Activated CD4-positive, alpha-beta memory T cell treated with anti-CD3 and anti-CD28 coated beads for 36 hours (primary cell): ENCODE measurements around the gene SUSD2. TPM values are rescaled to one million over a fixed set of nuclear protein-coding genes. Genes with fewer than 3 reads are reported as not detected.
"Not testable (repeated sequence)": the region's sequence is repeated elsewhere in the genome, so short reads cannot be mapped to it uniquely, and the experiment has no call there.

ENCODE experiments used
- CTCF ChIA-PET: fragments of 350-600 bp; sonication (Branson Sonifier 250); formaldehyde crosslinking; loops from one replicate; lab custom pipeline; 2021; ENCODE audit warnings: antibody characterized with exemption, inconsistent platforms; lab: Charles Lee
- POLR2A ChIA-PET: fragments of 350-600 bp; sonication (Branson Sonifier 250); formaldehyde crosslinking; loops from one replicate; lab custom pipeline; 2021; ENCODE audit warnings: antibody characterized with exemption; lab: Charles Lee
- DNase-seq: peaks from one replicate; pipeline ENCODE4 v3.0.0-alpha.2; 2020
- H3K27ac Mint-ChIP-seq: one replicate; pipeline ENCODE4 v1.8.0; 2021; ENCODE audit warnings: mixed read lengths
- H3K27me3 Mint-ChIP-seq: one replicate; pipeline ENCODE4 v1.8.0; 2021; ENCODE audit warnings: mixed read lengths
- H3K36me3 Mint-ChIP-seq: one replicate; pipeline ENCODE4 v1.8.0; 2021; ENCODE audit warnings: mixed read lengths
- H3K4me1 Mint-ChIP-seq: one replicate; pipeline ENCODE4 v1.8.0; 2021; ENCODE audit warnings: low read depth, mixed read lengths
- H3K4me3 Mint-ChIP-seq: one replicate; pipeline ENCODE4 v1.8.0; 2021; ENCODE audit warnings: mild to moderate bottlenecking, mixed read lengths
- H3K9me3 Mint-ChIP-seq: one replicate; pipeline ENCODE4 v1.8.0; 2021; ENCODE audit warnings: mixed read lengths
- intact Hi-C: fragments of 100-400 bp; cut with micrococcal nuclease; formaldehyde crosslinking; loops from one replicate; pipeline ENCODE4 v1.15.1; 2023
- total RNA-seq, 2 experiments: library from RNA; stranded (reverse); gene quantifications; one replicate each; pipeline ENCODE4 v1.2.3, GENCODE V29; 2021

Gene SUSD2
- total RNA-seq, 2 experiments from 2014 or later: 0.19 to 0.22 TPM

- CTCF ChIA-PET: interaction anchor here (0.6 kb wide), 1 partner anchor 12 kb away, joined by 4 read pairs; no protein-coding TSS in a partner anchor
- H3K27me3 Mint-ChIP-seq, H3K27ac Mint-ChIP-seq, DNase-seq, H3K9me3 Mint-ChIP-seq, POLR2A ChIA-PET, H3K4me3 Mint-ChIP-seq, H3K36me3 Mint-ChIP-seq, intact Hi-C loops: not testable (repeated sequence)
- peaks cover 18% of the 10 kb centered on the region for H3K4me1 Mint-ChIP-seq
Observed at GRCh38 chr22:24211716-24212115, 30.4 kb downstream of the SUSD2 start.

DNA sequence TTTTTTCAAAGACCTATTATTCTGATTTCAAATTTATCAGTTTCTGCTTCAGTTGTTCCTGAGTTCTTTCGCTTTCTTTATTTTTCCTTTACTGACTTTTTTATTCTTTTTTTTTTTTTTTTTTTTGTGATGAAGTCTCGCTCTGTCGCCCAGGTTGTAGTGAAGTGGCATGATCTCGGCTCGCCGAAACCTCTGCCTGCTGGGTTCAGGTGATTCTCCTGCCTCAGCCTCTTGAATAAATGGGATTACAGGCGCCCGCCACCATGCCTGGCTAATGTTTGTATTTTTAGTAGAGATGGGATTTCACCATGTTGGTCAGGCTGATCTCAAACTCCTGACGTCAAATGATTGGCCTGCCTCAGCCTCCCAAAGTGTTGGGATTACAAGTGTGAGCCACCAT lies 31.8 kb downstream of the SUSD2 start:
- H3K4me1 Mint-ChIP-seq, POLR2A ChIA-PET, intact Hi-C loops, H3K27me3 Mint-ChIP-seq, DNase-seq, H3K27ac Mint-ChIP-seq, CTCF ChIA-PET, H3K36me3 Mint-ChIP-seq, H3K9me3 Mint-ChIP-seq, H3K4me3 Mint-ChIP-seq: not testable (repeated sequence)

- no peak overlapping the region for H3K4me3 Mint-ChIP-seq
Observed at GRCh38 chr22:24214467-24215285, 33.4 kb downstream of the SUSD2 start.

DNA sequence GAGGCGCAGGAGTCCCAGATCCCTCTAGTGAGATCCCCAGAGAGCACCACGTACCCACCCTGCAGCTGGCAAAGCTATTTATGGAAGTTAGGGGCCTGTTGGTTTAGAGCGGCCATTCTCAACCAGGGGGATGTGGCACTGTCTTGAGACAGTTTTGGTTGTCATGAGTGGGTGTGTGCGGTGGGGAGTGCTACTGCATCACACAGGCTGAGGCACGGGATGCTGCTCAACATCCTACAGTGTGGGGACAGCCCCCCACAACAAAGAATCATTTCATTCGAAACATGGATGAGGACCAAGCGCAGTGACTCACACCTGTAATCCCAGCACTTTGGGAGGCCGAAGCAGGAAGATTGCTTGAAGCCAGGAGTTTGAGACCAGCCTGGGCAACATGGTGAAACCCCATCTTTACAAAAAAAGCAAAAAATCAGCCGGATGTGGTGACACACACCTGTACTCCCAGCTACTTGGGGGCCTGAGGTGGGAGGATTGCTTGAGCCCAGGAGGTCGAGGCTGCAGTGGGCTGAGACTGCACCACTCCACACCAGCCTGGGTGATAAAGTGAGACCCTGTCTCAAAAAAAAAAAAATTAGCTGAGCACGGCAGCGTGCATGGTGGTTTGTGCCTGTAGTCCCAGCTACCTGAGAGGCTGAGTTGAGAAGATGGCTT lies 35.4 kb downstream of the SUSD2 start:
- ChIA-PET CTCF (interaction anchor here (1.0 to 3.7 kb wide), 2 partner anchors 14 to 42 kb away, joined by 3 to 15 read pairs; no protein-coding TSS in a partner anchor), POLR2A (no interaction called here)
- H3K4me3 Mint-ChIP-seq: no peak overlapping the region
- H3K27ac Mint-ChIP-seq: no peak overlapping the region
- no peaks in the 10 kb centered on the region for H3K27me3 Mint-ChIP-seq
- H3K4me1 Mint-ChIP-seq: no peaks in the 10 kb centered on the region
- H3K9me3 Mint-ChIP-seq: no peaks in the 10 kb centered on the region
- no peaks in the 10 kb centered on the region for H3K36me3 Mint-ChIP-seq
- intact Hi-C loops: no loop called here
- peak; percentile 12 for DNase-seq

More at GRCh38 chr22:24214467-24215285, 33.4 kb downstream of the SUSD2 start:
- Mint-ChIP-seq H3K4me1 (no peaks in the 10 kb centered on the region), H3K27ac (no peak overlapping the region), H3K36me3 (no peaks in the 10 kb centered on the region), H3K9me3 (no peaks in the 10 kb centered on the region), H3K27me3 (no peaks in the 10 kb centered on the region)
- intact Hi-C loops: no loop called here
- no peak for DNase-seq
- POLR2A ChIA-PET: no interaction called here
- CTCF ChIA-PET: interaction anchor here (3.7 kb wide), 1 partner anchor 16 kb away, joined by 15 read pairs; no protein-coding TSS in a partner anchor

DNA sequence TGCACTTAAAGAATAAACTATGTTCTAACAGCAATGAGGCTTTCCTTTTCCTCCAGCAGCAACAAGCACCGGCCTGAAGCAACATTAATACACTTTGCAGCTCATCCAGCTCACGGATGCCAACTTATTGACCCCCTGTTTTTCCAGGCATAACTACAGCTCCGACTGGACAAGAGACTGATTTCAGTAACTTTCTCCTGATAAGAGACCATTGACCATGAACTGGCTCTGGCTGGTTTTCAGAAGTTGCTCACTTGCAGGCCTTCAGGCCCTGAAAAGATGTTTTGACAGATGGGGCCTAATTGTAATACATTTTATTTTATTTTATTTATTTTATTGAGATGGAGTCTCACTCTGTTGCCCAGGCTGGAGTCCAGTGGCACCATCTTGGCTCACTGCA lies 36.1 kb downstream of the SUSD2 start:
- ChIA-PET CTCF (interaction anchor here (3.7 kb wide), 1 partner anchor 14 kb away, joined by 15 read pairs; no protein-coding TSS in a partner anchor), POLR2A (no interaction called here)
- Mint-ChIP-seq H3K9me3 (no peaks in the 10 kb centered on the region), H3K4me3 (no peak overlapping the region), H3K27ac (no peak overlapping the region), H3K36me3 (no peaks in the 10 kb centered on the region), H3K27me3 (no peaks in the 10 kb centered on the region), H3K4me1 (no peaks in the 10 kb centered on the region)
- DNase-seq: no peak
- intact Hi-C loops: no loop called here

DNA sequence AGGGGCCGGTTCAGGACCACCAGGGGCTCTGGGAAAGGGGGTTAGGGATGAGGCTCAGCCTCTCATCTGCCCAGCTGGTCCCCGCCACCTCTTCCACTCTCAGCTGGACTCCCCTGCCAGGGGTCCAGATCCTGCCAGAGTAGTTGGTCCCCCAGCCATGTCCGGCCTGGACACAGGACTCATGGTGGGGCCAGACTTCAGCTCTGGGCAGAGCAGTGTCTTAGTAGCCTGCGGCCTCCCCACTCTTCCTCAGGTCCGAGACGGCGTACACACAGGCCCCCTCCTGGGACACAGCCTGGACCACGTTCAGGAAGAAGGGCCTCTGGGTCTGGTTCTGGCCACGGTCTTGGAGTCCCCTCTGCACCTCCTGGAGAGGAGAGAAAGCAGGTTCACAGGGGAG lies 38.5 kb downstream of the SUSD2 start:
- ChIA-PET CTCF (interaction anchor here (1.2 to 3.7 kb wide), 2 partner anchors 11 to 28 kb away, joined by 3 to 15 read pairs; no protein-coding TSS in a partner anchor), POLR2A (no interaction called here)
- intact Hi-C loops: no loop called here
- Mint-ChIP-seq H3K36me3 (no peaks in the 10 kb centered on the region), H3K9me3 (peaks cover 2% of the 10 kb centered on the region), H3K27me3 (no peaks in the 10 kb centered on the region), H3K4me1 (no peaks in the 10 kb centered on the region), H3K4me3 (no peak overlapping the region), H3K27ac (no peak overlapping the region)
- no peak for DNase-seq

GRCh38 chr22:24224468-24224867 lies 43.2 kb downstream of the SUSD2 start:
- Mint-ChIP-seq H3K36me3 (no peaks in the 10 kb centered on the region), H3K9me3 (peaks cover 2% of the 10 kb centered on the region), H3K27ac (no peak overlapping the region), H3K27me3 (no peaks in the 10 kb centered on the region), H3K4me1 (no peaks in the 10 kb centered on the region), H3K4me3 (no peak overlapping the region)
- no peak for DNase-seq
- intact Hi-C loops: no loop called here
- ChIA-PET CTCF (no interaction called here), POLR2A (no interaction called here)

- Mint-ChIP-seq H3K27ac (no peak overlapping the region), H3K4me1 (no peaks in the 10 kb centered on the region), H3K36me3 (no peaks in the 10 kb centered on the region), H3K9me3 (peaks cover 2% of the 10 kb centered on the region), H3K4me3 (no peak overlapping the region), H3K27me3 (no peaks in the 10 kb centered on the region)
- DNase-seq: no peak
- intact Hi-C loops: no loop called here
- ChIA-PET CTCF (no interaction called here), POLR2A (no interaction called here)
Observed at GRCh38 chr22:24225044-24225601, 43.8 kb downstream of the SUSD2 start.

GRCh38 chr22:24225951-24226350 lies 44.7 kb downstream of the SUSD2 start:
- Mint-ChIP-seq H3K27ac (no peak overlapping the region), H3K36me3 (no peaks in the 10 kb centered on the region), H3K9me3 (peaks cover 2% of the 10 kb centered on the region), H3K4me1 (no peaks in the 10 kb centered on the region), H3K27me3 (no peaks in the 10 kb centered on the region), H3K4me3 (no peak overlapping the region)
- ChIA-PET CTCF (no interaction called here), POLR2A (no interaction called here)
- DNase-seq: no peak
- intact Hi-C loops: no loop called here

DNA sequence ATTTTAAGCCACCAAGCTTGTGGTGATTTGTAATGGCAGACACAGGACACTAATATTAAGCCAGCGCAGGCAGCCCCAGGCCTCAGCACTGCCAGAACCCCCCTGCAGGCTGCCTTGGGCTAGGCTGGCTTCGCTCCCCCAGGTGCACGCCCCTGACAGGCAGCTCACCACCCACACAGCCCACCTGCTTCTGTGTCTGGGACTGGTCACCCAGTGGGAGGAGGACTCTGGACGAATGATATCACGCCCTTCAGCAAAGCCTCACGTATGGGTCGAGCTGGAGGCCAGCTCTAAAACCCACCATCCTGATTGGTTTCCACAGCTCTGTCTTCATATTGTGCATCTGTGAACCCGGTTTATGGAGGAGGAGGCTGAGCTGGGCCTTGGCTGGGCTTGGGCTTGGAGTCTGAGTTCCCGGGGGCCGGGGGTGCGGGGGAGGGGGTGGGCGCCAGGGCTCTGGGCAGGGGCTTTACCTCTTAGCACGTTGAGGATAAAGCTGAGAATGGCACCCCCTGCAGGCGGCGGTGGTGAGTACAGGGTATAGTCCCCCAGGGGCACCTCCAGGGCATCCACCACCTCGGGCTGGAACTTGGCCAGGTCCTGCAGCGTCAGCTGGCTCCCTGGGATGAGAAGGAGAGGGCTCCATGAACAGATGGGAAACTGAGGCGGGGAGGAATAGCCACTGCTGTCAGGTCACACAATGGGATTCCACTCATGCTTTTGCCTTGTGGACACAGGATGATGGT lies 49.8 kb downstream of the SUSD2 start:
- Mint-ChIP-seq H3K4me1 (no peaks in the 10 kb centered on the region), H3K27ac (no peak overlapping the region), H3K9me3 (no peaks in the 10 kb centered on the region), H3K4me3 (no peak overlapping the region), H3K36me3 (no peaks in the 10 kb centered on the region), H3K27me3 (no peaks in the 10 kb centered on the region)
- ChIA-PET CTCF (interaction anchor here (0.7 to 2.4 kb wide), 16 partner anchors 9 to 360 kb away, joined by 3 to 19 read pairs (median 5); no protein-coding TSS in a partner anchor), POLR2A (no interaction called here)
- DNase-seq: peak; percentile 76
- intact Hi-C loops: loop anchor here (1.0 kb wide), 1 partner anchor 42 kb away; no protein-coding TSS in a partner anchor

GRCh38 chr22:24231706-24232105 lies 50.4 kb downstream of the SUSD2 start:
- DNase-seq: no peak
- Mint-ChIP-seq H3K27me3 (no peaks in the 10 kb centered on the region), H3K4me3 (no peak overlapping the region), H3K36me3 (no peaks in the 10 kb centered on the region), H3K4me1 (no peaks in the 10 kb centered on the region), H3K27ac (no peak overlapping the region), H3K9me3 (no peaks in the 10 kb centered on the region)
- ChIA-PET CTCF (interaction anchor here (0.7 to 2.4 kb wide), 11 partner anchors 9 to 275 kb away, joined by 3 to 19 read pairs (median 8); no protein-coding TSS in a partner anchor), POLR2A (no interaction called here)
- intact Hi-C loops: loop anchor here (1.0 kb wide), 1 partner anchor 42 kb away; no protein-coding TSS in a partner anchor
